Vagina (tissue), 2 donors: ENCODE data around the gene ABHD13.

Experiments
- POLR2A ChIP-seq, 2 donors: fragments of 450-650 bp; IDR thresholded peaks; one replicate each; pipeline ENCODE4 v1.6.1; 2017; ENCODE audit warnings: antibody characterized with exemption in 2 of 2, mild to moderate bottlenecking in 2 of 2, moderate library complexity in 2 of 2
- POLR2AphosphoS5 ChIP-seq, 2 donors: sonication (generic); formaldehyde crosslinking; IDR thresholded peaks; one replicate each; pipeline ENCODE4 v1.9.0; 2017; ENCODE audit warnings: antibody characterized with exemption in 2 of 2, mild to moderate bottlenecking in 2 of 2, low read depth in 1 of 2; ENCODE audit not compliant: insufficient read depth in 1 of 2
- TF ChIP-seq, protein P1 (sequence below), 3 experiments: fragments of 450-650 bp in 2 of 3; fragments of 200-600 bp in 1 of 3; sonication (generic) in 1 of 3; IDR thresholded peaks; one replicate each; pipeline ENCODE4 v1.5.1; 2017 to 2019; ENCODE audit warnings: antibody characterized with exemption in 3 of 3, mild to moderate bottlenecking in 2 of 3, moderate library complexity in 2 of 3

- TF ChIP-seq, protein P1, sequence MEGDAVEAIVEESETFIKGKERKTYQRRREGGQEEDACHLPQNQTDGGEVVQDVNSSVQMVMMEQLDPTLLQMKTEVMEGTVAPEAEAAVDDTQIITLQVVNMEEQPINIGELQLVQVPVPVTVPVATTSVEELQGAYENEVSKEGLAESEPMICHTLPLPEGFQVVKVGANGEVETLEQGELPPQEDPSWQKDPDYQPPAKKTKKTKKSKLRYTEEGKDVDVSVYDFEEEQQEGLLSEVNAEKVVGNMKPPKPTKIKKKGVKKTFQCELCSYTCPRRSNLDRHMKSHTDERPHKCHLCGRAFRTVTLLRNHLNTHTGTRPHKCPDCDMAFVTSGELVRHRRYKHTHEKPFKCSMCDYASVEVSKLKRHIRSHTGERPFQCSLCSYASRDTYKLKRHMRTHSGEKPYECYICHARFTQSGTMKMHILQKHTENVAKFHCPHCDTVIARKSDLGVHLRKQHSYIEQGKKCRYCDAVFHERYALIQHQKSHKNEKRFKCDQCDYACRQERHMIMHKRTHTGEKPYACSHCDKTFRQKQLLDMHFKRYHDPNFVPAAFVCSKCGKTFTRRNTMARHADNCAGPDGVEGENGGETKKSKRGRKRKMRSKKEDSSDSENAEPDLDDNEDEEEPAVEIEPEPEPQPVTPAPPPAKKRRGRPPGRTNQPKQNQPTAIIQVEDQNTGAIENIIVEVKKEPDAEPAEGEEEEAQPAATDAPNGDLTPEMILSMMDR (IDR thresholded peaks at IDR 0.05), result no peak
- TF ChIP-seq POLR2AphosphoS5 (IDR thresholded peaks at IDR 0.05; ENCODE audit: insufficient read depth in 1 of 2, low read depth in 1 of 2) (no peak), POLR2A (IDR thresholded peaks at IDR 0.05) (no peak)
These were observed 49.3 kb upstream of the ABHD13 start for GRCh38 chr13:108168929-108169328.
